Gastrocnemius medialis (tissue), 4 donors: ENCODE measurements around the gene AFF3.

Source experiments
- POLR2A ChIP-seq, 2 donors: fragments of 450-650 bp; IDR thresholded peaks; one replicate each; pipeline ENCODE4 v1.6.1; 2017; ENCODE audit warnings: antibody characterized with exemption in 2 of 2, mild to moderate bottlenecking in 2 of 2, moderate library complexity in 2 of 2
- TF ChIP-seq, protein P1 (sequence below), 5 experiments: fragments of 450-650 bp in 3 of 5; fragments of 200-600 bp in 2 of 5; sonication (generic) in 2 of 5; IDR thresholded peaks in 4 of 5; conservative IDR thresholded peaks in 1 of 5; 1 replicate in 4 of 5; 2 replicates in 1 of 5; pipeline ENCODE4 v1.5.1; 2016 to 2019; ENCODE audit warnings: antibody characterized with exemption in 5 of 5, mild to moderate bottlenecking in 3 of 5, moderate library complexity in 3 of 5

GRCh38 chr2:99960790-99961189 lies 181.6 kb downstream of the AFF3 start:
- TF ChIP-seq, protein P1, sequence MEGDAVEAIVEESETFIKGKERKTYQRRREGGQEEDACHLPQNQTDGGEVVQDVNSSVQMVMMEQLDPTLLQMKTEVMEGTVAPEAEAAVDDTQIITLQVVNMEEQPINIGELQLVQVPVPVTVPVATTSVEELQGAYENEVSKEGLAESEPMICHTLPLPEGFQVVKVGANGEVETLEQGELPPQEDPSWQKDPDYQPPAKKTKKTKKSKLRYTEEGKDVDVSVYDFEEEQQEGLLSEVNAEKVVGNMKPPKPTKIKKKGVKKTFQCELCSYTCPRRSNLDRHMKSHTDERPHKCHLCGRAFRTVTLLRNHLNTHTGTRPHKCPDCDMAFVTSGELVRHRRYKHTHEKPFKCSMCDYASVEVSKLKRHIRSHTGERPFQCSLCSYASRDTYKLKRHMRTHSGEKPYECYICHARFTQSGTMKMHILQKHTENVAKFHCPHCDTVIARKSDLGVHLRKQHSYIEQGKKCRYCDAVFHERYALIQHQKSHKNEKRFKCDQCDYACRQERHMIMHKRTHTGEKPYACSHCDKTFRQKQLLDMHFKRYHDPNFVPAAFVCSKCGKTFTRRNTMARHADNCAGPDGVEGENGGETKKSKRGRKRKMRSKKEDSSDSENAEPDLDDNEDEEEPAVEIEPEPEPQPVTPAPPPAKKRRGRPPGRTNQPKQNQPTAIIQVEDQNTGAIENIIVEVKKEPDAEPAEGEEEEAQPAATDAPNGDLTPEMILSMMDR (IDR thresholded peaks at IDR 0.05 in 4 of 5, conservative IDR thresholded peaks at IDR 0.05 in 1 of 5), result no peak
- no peak for TF ChIP-seq POLR2A (IDR thresholded peaks at IDR 0.05)
